NCI-H82 treated with DMSO at 0.1 percent for 48 hours (cell line): ENCODE results near the gene AZU1.
"Not testable (repeated sequence)": the region's sequence is repeated elsewhere in the genome, so short reads cannot be mapped to it uniquely, and the experiment has no call there.

ENCODE experiments used
- DNase-seq: peaks from one replicate; lab custom pipeline; 2025; ENCODE audit not compliant: unreplicated experiment; lab: John Stamatoyannopoulos, UW

The AZU1 gene

DNA sequence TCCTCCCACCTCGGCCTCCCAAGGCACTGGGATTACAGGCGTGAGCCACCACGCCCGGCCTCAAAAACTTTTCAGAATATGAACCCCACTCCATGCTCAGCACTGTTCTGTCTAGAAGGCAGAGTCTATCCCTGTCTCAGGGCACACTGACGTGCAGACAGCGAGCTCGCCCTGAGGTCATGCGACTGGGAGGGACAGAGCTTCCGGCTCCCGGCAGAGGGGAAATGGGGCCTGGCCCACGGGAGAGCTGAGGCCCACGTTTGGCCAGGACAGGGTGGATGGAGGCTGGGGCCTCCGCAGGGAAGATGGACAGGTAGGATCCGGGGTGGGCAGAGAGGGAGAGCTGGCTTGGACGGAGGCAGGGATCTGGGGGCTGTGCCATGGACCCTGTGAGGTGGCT, 2.8 kb upstream of the AZU1 start:
- DNase-seq, result no peak

GRCh38 chr19:825897-826644, 1.6 kb upstream of the AZU1 start:
- no peak for DNase-seq

DNA sequence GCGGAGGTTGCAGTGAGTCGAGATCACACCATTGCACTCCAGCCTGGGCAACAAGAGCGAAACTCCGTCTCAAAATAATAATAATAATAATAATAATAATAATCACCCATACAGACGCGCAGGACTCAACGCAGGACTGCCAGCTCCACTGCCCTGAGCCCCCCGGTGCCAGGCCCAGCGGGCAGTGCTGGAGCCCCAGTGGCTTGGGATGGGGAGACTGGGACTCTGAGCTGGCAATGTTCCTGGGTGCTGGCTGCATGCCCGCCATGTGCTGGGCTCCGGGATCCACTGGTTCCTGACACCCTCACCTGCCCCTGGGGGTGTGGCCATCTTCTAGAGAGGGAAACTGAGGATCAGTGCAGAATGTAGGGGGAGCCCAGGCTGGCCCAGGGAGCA, 325 bp upstream of the AZU1 start:
- no peak for DNase-seq

GRCh38 chr19:829129-829758, 1.6 kb downstream of the AZU1 start:
- DNase-seq, result no peak

DNA sequence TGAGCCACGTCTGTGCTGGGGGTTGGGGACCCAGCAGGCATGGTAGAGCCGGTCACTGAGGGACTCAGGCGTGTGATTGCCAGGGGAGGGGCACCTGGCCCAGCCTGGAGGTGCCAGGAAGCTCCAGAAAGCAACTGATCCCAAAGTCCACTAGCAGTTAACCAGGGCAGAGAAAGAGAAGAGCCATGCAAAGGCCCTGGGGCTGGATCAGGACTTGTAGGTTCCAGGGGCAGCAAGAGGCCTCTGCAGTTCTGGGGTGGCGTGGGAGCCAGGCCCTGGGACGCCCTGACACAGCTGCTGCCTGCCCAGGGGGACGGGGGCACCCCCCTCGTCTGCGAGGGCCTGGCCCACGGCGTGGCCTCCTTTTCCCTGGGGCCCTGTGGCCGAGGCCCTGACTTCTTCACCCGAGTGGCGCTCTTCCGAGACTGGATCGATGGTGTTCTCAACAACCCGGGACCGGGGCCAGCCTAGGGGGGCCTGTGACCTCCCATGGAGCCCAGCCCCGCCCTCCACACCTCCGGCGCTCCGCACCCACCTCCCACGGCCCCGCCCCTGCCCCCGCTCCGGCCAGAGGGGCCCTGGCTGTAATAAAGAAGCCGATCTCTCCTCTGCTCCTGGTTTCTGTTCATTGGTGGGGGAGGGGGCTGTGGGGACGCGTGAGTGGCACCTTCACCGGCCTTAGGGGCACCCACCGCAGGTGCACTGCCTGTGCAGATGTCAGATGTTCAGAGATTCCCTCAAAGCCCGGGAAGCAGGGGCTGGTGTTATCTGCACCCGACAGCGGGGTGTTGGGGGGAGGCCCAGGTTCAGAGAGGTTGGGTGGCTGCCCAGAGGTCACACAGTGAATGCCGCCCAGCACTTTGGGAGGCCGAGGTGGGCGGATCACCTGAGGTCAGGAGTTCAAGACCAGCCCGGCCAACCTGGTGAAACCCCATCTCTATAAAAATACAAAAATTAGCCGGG, 4.1 kb downstream of the AZU1 start:
- no peak for DNase-seq

GRCh38 chr19:834216-834615, 6.6 kb downstream of the AZU1 start:
- DNase-seq, result no peak

DNA sequence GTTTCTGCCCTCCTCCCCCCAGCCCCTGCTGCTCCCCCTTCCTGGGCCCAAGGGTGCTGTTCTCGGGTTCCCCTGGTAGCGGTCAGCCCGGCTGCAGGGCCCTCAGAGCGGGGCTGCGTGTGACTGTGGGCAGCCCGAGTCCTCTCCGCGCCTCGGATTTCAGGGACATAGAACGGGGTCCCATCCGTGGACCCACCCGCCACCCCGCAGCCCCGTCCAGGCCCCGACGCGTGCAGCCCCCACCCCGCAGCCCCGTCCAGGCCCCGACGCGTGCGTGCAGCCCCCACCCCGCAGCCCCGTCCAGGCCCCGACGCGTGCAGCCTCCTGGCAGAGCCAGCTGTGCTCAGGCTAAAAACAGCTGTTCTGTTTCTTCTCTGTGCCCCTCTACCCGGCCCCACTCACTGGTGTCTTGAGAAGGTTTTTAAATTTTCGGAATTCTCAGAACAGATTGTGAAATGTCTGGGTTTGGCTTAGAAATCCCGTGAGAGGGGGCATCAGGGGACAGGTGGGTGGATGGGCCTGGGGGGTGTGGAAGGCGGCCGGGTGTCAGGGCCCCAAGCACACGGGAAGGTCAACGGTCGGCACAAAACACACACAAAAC, 7.7 kb downstream of the AZU1 start:
- DNase-seq, result no peak

DNA sequence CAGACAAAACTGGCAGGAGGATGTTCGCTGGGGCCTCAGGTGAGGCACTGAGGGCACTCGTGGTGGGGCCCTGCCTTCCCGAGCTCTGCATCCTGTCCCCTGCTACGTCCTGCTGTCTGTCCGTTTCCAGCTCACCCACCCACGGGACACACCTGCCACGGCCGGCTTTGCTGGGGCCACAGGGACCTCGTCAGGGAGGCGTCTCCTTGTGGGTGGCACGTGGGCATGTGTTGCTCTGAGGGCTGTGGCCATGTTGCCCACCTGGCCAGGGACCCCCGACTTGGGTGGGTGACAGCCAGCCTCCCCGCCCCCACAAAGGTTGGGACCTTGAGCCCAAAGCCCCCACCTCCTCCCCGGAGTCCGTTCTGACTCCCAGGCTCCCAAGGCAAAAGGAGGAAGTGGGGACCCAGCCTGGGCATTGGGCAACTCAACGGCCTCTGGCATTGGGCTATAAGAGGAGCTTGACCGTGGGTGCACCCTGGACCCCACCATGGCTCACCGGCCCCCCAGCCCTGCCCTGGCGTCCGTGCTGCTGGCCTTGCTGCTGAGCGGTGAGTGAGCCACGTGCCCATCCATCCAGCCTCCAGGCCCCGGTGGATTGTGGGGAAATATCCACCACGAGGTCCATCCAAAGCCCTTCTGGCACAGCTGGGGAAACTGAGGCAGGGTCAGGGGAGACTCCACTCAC, 13.0 kb downstream of the AZU1 start, which contains the start of gene PRTN3:
PRTN3 (plus strand) TSS at position 481 of the 688 bp plus-strand sequence; CDS start at position 491, 10 bp downstream.
- no peak for DNase-seq

- not testable (repeated sequence) for DNase-seq
These were observed 15.2 kb downstream of the AZU1 start for GRCh38 chr19:842802-843179.

DNA sequence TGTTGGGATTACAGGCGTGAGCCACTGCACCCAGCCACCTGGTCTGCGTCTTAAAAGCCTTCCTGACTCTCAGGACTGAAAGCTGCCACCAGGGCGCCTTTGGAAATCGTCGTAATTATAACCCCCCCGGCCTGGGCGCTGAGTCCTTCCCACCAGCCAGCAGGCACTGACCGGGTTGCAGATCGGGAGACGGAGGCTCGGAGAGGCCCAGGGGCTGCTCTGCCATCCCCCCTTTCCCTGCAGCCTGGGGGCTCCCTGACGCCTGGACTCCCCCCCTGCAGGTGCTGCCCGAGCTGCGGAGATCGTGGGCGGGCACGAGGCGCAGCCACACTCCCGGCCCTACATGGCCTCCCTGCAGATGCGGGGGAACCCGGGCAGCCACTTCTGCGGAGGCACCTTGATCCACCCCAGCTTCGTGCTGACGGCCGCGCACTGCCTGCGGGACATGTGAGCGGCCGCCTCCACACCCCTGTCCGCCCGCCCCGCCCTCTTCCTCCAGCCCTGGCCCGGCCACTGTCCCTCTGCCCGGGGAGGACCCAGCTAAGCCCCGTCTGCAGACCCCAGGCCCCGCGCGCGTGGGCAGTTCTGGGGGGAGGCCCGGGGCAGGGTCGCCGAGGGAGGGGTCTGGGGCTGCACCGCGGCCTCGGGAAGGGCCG, 15.7 kb downstream of the AZU1 start:
- DNase-seq, result no peak

GRCh38 chr19:843836-844545, 16.4 kb downstream of the AZU1 start:
- DNase-seq, result no peak

DNA sequence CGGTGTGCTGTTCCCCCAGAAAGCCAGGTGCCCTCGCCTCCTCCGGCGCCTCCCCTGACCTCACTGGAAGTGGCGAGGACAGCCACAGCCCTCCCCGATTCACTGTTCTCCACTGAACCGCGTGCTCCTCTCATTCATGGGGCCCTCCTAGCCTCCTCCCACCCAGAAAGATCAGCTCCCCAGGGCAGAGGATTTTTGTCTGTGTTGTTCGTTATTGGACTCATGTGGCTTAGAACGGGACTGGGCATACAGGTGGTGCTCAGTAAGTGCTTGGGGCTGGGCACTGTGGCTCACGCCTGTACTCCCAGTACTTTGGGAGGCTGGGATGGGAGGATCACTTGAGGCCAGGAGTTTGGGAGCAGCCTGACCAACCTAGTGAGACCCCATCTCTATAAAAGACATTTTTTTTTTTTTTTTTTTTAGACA, 16.9 kb downstream of the AZU1 start:
- DNase-seq, result no peak

DNA sequence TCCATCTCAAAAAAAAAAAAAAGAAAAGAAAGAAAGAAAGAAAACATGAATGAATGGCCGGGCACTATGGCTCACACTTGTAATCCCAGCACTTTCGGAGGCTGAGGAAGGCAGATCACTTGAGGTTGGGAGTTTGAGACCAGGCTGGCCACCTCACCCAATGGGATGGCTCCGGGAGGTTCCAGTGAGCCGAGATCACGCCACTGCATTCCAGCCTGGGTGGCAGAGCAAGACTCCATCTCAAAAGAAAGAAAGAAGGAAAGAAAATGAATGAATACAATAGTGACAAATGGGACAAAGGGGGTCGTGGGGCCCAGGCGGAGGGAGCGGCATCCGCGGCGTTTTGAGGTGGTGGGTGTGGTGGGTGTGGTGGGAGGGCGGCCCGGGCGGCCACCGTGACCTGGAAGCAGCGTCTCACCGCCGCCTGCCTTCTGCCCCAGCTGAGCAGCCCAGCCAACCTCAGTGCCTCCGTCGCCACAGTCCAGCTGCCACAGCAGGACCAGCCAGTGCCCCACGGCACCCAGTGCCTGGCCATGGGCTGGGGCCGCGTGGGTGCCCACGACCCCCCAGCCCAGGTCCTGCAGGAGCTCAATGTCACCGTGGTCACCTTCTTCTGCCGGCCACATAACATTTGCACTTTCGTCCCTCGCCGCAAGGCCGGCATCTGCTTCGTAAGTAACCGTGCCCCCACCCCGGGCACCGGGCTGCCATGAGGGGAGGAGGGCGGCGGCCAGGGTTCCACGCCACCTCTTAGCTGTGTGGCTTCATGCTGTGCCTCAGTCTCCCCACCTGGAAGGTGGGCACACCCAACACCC, 18.3 kb downstream of the AZU1 start:
- no peak for DNase-seq

GRCh38 chr19:848386-848921, 20.8 kb downstream of the AZU1 start:
- no peak for DNase-seq

- not testable (repeated sequence) for DNase-seq
These were observed 21.6 kb downstream of the AZU1 start for GRCh38 chr19:849195-849594.

DNA sequence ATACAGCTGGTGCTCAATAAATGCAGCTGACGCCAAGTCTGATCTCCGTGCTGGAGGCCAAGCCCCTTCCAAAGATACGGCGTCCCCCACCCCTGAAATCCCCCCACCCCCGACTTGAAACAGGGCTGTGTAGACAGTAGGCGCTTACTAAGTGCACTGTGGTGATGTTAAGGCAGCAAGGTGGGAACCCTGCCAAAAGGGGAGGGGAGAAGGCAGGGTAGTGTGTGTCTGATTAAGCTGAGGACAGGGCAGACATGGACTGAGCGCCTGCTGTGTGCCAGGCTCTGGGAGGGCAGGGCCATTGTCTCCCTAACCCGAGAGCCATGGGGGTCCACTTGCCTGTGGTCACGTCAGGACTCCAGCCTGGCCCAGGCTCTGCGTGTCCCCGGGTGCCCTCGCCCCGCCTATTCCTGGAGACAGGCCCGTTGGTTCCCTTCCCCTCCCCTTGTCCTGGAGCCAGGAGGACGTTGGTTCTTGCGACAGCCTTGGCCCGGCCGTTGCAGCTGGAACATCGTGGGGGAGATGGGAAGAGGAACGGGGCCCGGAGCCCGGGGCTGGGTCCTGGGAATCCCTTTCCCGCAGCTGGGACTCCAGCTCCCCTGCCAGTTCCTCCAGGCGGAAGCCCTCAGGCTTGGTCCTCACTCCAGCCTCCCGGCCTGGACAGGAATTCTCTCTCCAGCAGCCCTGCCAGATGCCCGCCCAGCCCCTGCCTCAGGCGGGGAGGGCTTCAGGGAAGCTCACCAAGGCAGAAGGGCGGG, 22.8 kb downstream of the AZU1 start:
- no peak for DNase-seq

GRCh38 chr19:850979-851335, 23.3 kb downstream of the AZU1 start:
- DNase-seq, result no peak
